ENCODE measurements around the gene PDCD1.

The PDCD1 gene

GRCh38 chr2:241895712-241896641 is 37.3 kb upstream of the PDCD1 start:
- in situ Hi-C loops (cut with MboI; ENCODE audit: low sequenced_read_pairs) = no loop called here

GRCh38 chr2:241895427-241895711 is 36.7 kb upstream of the PDCD1 start:
- in situ Hi-C loops (cut with MboI; ENCODE audit: low sequenced_read_pairs) = no loop called here

- in situ Hi-C loops (cut with MboI; ENCODE audit: low sequenced_read_pairs) = no loop called here
Measured at GRCh38 chr2:241894681-241895426, 36.2 kb upstream of the PDCD1 start.

- in situ Hi-C loops (cut with MboI; ENCODE audit: low sequenced_read_pairs) = no loop called here
Measured at GRCh38 chr2:241894056-241894641, 35.5 kb upstream of the PDCD1 start.

GRCh38 chr2:241893265-241893664 is 34.6 kb upstream of the PDCD1 start:
- in situ Hi-C loops (cut with MboI; ENCODE audit: low sequenced_read_pairs) = no loop called here

GRCh38 chr2:241892299-241893137 is 33.8 kb upstream of the PDCD1 start:
- in situ Hi-C loops (cut with MboI; ENCODE audit: low sequenced_read_pairs) = no loop called here

- in situ Hi-C loops (cut with MboI; ENCODE audit: low sequenced_read_pairs) = no loop called here
Measured at GRCh38 chr2:241891988-241892298, 33.2 kb upstream of the PDCD1 start.

- in situ Hi-C loops (cut with MboI; ENCODE audit: low sequenced_read_pairs) = no loop called here
Measured at GRCh38 chr2:241891315-241891987, 32.8 kb upstream of the PDCD1 start.

GRCh38 chr2:241890524-241891235 is 32.0 kb upstream of the PDCD1 start:
- in situ Hi-C loops (cut with MboI; ENCODE audit: low sequenced_read_pairs) = no loop called here

GRCh38 chr2:241888641-241889040 is 29.9 kb upstream of the PDCD1 start:
- in situ Hi-C loops (cut with MboI; ENCODE audit: low sequenced_read_pairs) = no loop called here

- in situ Hi-C loops (cut with MboI; ENCODE audit: low sequenced_read_pairs) = no loop called here
Measured at GRCh38 chr2:241887806-241888522, 29.3 kb upstream of the PDCD1 start.

GRCh38 chr2:241886840-241887447 is 28.2 kb upstream of the PDCD1 start:
- in situ Hi-C loops (cut with MboI; ENCODE audit: low sequenced_read_pairs) = no loop called here

- in situ Hi-C loops (cut with MboI; ENCODE audit: low sequenced_read_pairs) = no loop called here
Measured at GRCh38 chr2:241885946-241886643, 27.4 kb upstream of the PDCD1 start.

- in situ Hi-C loops (cut with MboI; ENCODE audit: low sequenced_read_pairs) = no loop called here
Measured at GRCh38 chr2:241885291-241885945, 26.7 kb upstream of the PDCD1 start.

GRCh38 chr2:241884951-241885290 is 26.2 kb upstream of the PDCD1 start:
- in situ Hi-C loops (cut with MboI; ENCODE audit: low sequenced_read_pairs) = no loop called here

- in situ Hi-C loops (cut with MboI; ENCODE audit: low sequenced_read_pairs) = no loop called here
Measured at GRCh38 chr2:241882091-241882625, 23.5 kb upstream of the PDCD1 start.

GRCh38 chr2:241880311-241881073 is 21.8 kb upstream of the PDCD1 start:
- in situ Hi-C loops (cut with MboI; ENCODE audit: low sequenced_read_pairs) = no loop called here

Measured in HL-60/S4 (cell line).